Measurements from ENCODE around the gene SAMSN1.
A peak's percentile ranks its signal among the peaks of the same experiment; 100 is the strongest.
"Not testable (repeated sequence)": the region's sequence is repeated elsewhere in the genome, so short reads cannot be mapped to it uniquely, and the experiment has no call there.

SAMSN1 gene

GRCh38 chr21:14528815-14529214 is 17.3 kb downstream of the SAMSN1 start:
- Mint-ChIP-seq H3K9me3 (no peaks in the 10 kb centered on the region), H3K4me1 (peaks cover 42% of the 10 kb centered on the region)
- DNase-seq (ENCODE audit: low spot score in 2 of 2) = no peak

DNA sequence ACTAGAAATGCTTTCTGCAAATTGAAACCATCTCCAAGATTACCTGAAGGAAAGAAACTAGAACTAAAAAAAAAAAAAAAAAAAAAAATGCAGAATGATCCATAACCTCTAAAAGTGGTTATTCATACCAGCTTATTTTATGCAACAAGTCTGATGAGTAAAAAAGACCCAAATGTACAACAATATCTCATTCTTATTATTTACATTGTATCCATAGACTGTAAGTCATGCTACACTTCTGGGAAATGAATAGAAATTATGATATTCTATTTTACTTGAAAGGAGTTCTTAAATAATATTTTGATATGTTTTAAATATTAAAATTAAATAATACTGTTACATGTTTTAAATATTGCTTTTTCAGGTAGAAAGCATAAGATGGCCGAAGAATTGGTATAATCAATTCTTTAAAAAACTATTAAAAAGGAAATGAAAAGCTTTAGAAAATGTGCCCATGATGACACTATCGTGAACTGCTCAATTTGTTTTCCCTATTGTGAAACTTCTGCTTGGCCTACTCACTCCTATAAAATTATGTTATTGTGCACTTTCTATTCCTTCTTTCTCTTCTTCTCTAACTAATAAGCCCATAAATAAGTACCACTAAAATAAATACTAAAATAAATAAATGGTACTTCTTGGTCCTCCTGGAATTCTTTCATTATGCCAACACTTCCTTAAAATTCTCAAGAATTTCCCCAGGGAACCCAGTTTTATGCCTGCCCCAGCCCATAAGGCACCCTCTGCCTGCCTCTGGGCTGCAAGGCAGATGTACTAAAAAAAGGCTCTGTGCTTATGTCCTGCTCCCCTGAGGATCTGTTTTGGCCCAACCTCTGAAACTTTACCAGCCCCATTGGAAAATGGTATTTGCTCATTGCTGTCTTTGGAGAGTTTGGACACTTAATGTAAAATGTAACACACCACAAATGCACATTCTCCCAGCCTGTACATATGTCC is 18.1 kb downstream of the SAMSN1 start:
- ATAC-seq (ENCODE audit: low read depth) (no peak), DNase-seq (ENCODE audit: low spot score in 2 of 2) (no peak)
- peak overlapping the region; percentile 81 for H3K4me3 Mint-ChIP-seq
- peak overlapping the region; percentile 96 for H3K27ac Mint-ChIP-seq
- H3K9me3 Mint-ChIP-seq = no peaks in the 10 kb centered on the region
- no peaks in the 10 kb centered on the region for H3K27me3 Mint-ChIP-seq
- H3K36me3 Mint-ChIP-seq = no peaks in the 10 kb centered on the region
- H3K4me1 Mint-ChIP-seq = peaks cover 45% of the 10 kb centered on the region

More at GRCh38 chr21:14528815-14529214, 17.3 kb downstream of the SAMSN1 start:
- H3K4me3 Mint-ChIP-seq = peak overlapping the region; percentile 69
- no peaks in the 10 kb centered on the region for H3K36me3 Mint-ChIP-seq
- peak overlapping the region; percentile 96 for H3K27ac Mint-ChIP-seq
- no peaks in the 10 kb centered on the region for H3K27me3 Mint-ChIP-seq
- no peak for ATAC-seq (ENCODE audit: low read depth)

- Mint-ChIP-seq H3K27me3 (no peaks in the 10 kb centered on the region), H3K9me3 (no peaks in the 10 kb centered on the region), H3K4me3 (peak overlapping the region; percentile 81), H3K4me1 (peaks cover 42% of the 10 kb centered on the region), H3K27ac (peak overlapping the region; percentile 96), H3K36me3 (no peaks in the 10 kb centered on the region)
- ATAC-seq (ENCODE audit: low read depth) (peak; percentile 27), DNase-seq (ENCODE audit: low spot score in 2 of 2) (no peak)
Measured at GRCh38 chr21:14526836-14527695, 19.0 kb downstream of the SAMSN1 start.

DNA sequence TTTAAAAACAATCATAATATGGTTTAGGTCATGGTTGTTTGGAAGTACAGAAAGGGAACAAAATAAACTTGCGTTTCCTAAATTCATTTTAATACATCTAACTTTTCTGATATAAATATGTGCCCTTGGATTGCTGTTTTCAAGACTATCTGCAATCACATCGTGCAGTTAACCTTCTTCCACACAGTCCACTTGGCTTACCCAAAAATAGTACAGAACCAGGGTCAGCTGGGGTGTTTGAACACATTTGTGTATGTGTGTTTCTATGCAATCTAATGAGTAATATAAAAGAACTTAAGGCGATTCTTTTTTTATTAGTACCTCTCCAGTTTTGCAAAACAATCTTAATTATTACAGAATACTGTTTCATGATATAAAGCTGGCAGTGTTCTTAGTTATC is 19.9 kb downstream of the SAMSN1 start:
- ATAC-seq (ENCODE audit: low read depth) (no peak), DNase-seq (ENCODE audit: low spot score in 2 of 2) (no peak)
- no peaks in the 10 kb centered on the region for H3K36me3 Mint-ChIP-seq
- peaks cover 41% of the 10 kb centered on the region for H3K4me1 Mint-ChIP-seq
- peak overlapping the region; percentile 96 for H3K27ac Mint-ChIP-seq
- no peaks in the 10 kb centered on the region for H3K27me3 Mint-ChIP-seq
- H3K9me3 Mint-ChIP-seq = no peaks in the 10 kb centered on the region
- peak overlapping the region; percentile 81 for H3K4me3 Mint-ChIP-seq

GRCh38 chr21:14523234-14523633 is 22.9 kb downstream of the SAMSN1 start:
- H3K27ac Mint-ChIP-seq = peak overlapping the region; percentile 90

DNA sequence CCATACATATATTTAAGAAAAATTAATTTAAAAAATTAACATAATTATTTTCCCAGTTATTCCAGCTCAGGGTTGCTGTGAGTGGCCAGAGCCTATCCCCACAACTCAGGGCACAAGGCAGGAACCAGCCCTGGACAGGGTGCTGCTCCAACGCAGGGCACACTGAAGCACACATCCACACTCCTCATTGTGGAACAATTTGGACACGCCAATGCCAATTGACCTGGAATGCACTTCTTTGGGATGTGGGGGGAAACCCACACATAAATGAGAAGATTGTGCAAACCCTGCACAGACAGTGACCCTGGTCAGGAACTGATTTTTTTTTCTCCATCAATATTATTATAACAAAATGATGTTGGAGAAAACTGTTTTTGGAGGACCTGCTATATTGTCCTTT is 23.4 kb downstream of the SAMSN1 start:
- no peak for ATAC-seq (ENCODE audit: low read depth)
- H3K27me3 Mint-ChIP-seq = no peaks in the 10 kb centered on the region
- H3K9me3 Mint-ChIP-seq = no peaks in the 10 kb centered on the region
- H3K4me3 Mint-ChIP-seq = no peak overlapping the region
- H3K36me3 Mint-ChIP-seq = peaks cover 5% of the 10 kb centered on the region
- H3K27ac Mint-ChIP-seq = peak overlapping the region; percentile 90
- H3K4me1 Mint-ChIP-seq = peaks cover 32% of the 10 kb centered on the region
- no peak for DNase-seq (ENCODE audit: low spot score in 2 of 2)

More at GRCh38 chr21:14523234-14523633, 22.9 kb downstream of the SAMSN1 start:
- ATAC-seq (ENCODE audit: low read depth) = peak; percentile 62
- no peak for DNase-seq (ENCODE audit: low spot score in 2 of 2)
- Mint-ChIP-seq H3K4me1 (peaks cover 30% of the 10 kb centered on the region), H3K27me3 (no peaks in the 10 kb centered on the region), H3K4me3 (peak overlapping the region; percentile 82), H3K9me3 (no peaks in the 10 kb centered on the region), H3K36me3 (peaks cover under 1% of the 10 kb centered on the region)

- Mint-ChIP-seq H3K36me3 (peaks cover 19% of the 10 kb centered on the region), H3K27me3 (no peaks in the 10 kb centered on the region), H3K9me3 (no peaks in the 10 kb centered on the region), H3K27ac (peak overlapping the region; percentile 78), H3K4me1 (peaks cover 27% of the 10 kb centered on the region), H3K4me3 (peak overlapping the region; percentile 86)
- DNase-seq (ENCODE audit: low spot score in 2 of 2) (peak in 1 of 2 donors; percentile 34), ATAC-seq (ENCODE audit: low read depth) (peak; percentile 83)
Measured at GRCh38 chr21:14520535-14520934, 25.6 kb downstream of the SAMSN1 start.

DNA sequence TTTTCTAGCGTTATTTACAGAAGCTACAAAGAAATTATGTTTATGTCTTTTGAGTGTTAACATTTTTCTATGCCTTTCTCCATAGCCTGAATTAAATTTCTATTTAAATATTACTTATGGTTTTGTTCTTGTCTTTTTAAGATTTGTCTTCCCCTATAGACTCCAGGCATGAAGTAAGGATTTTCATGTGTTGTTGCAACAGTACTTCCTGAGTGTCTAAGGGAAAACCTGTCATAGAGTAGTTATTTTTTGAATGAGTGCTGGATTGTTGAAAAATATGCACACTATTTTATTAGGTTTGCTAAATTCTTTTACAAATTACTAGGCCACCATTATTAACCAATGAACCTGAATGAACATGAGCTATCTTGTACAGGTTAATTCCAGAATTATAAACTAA is 27.1 kb downstream of the SAMSN1 start:
- Mint-ChIP-seq H3K9me3 (no peaks in the 10 kb centered on the region), H3K4me3 (no peak overlapping the region), H3K4me1 (peaks cover 25% of the 10 kb centered on the region), H3K27ac (no peak overlapping the region), H3K27me3 (no peaks in the 10 kb centered on the region), H3K36me3 (peaks cover 28% of the 10 kb centered on the region)
- no peak for ATAC-seq (ENCODE audit: low read depth)
- no peak for DNase-seq (ENCODE audit: low spot score in 2 of 2)

DNA sequence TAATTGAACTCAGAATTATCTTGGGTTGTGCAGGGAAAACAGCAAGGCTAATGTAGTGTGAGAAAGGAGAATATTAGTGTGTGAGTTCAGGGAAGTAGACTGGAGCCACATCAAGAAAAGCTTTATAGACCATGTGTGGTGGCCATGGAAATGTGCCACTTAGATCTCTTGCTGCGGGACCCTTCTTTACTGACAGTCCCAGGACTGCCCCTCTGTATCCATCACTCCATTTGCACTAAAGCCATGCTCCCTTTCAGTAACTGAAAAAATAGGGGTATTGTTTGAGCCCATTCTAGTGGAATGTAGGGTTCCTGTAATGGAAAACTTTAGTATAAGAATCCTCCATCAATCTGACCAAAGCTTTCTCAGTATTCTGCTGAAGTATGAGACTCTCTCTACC is 32.3 kb downstream of the SAMSN1 start:
- H3K9me3 Mint-ChIP-seq = peaks cover 4% of the 10 kb centered on the region
- ATAC-seq (ENCODE audit: low read depth) = no peak
- peaks cover 15% of the 10 kb centered on the region for H3K4me1 Mint-ChIP-seq
- H3K27ac Mint-ChIP-seq = peak overlapping the region; percentile 48
- H3K27me3 Mint-ChIP-seq = no peaks in the 10 kb centered on the region
- DNase-seq (ENCODE audit: low spot score in 2 of 2) = no peak
- no peak overlapping the region for H3K4me3 Mint-ChIP-seq
- peaks cover 62% of the 10 kb centered on the region for H3K36me3 Mint-ChIP-seq

DNA sequence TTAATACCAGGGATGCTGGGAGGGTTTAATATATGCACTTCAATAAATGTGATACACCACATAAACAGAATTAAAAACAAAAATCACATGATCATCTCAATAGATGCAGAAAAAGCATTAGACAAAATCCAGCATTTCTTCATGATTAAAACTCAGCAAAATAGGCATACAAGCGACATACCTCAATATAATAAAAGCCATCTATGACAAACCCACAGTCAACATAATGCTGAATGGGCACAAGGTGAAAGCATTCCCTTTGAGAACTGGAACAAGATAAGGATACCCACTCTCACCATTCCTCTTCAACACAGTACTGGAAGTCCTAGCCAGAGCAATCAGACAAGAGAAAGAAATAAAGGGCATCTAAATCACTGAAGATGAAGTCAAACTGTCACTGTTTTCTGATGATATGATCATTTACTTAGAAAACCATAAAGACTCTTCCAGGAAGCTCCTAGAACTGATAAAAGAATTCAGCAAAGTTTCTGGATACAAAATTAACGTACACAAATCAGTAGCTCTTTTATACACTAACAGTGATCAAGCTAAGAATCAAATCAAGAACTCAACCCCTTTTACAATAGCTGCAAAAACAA is 39.2 kb downstream of the SAMSN1 start:
- H3K4me3 Mint-ChIP-seq; ATAC-seq (ENCODE audit: low read depth); H3K9me3 Mint-ChIP-seq; DNase-seq (ENCODE audit: low spot score in 2 of 2); H3K27me3 Mint-ChIP-seq: not testable (repeated sequence)
- Mint-ChIP-seq H3K36me3 (peaks cover 77% of the 10 kb centered on the region), H3K4me1 (peaks cover 35% of the 10 kb centered on the region), H3K27ac (peak overlapping the region; percentile 35)

DNA sequence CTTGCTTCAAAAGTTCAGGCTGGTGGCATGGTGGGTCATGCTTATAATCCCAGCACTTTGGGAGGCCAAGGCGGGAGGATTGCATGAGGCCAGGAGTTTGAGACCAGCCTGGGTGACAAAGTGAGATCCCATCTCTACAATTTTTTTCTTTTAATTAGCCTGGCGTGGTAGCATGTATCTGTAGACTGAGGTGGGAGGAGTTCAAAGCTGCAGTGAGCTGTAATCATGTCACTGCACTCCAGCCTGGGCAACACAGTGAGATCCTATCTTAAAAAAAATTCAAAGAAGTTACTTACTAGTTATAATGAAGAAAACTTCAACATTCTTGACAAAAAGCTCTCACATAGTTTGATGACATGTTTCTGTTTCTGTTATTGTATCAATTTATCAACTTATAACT is 45.2 kb downstream of the SAMSN1 start:
- Mint-ChIP-seq H3K27ac (no peak overlapping the region), H3K27me3 (no peaks in the 10 kb centered on the region), H3K9me3 (no peaks in the 10 kb centered on the region), H3K4me3 (no peak overlapping the region), H3K36me3 (peaks cover 52% of the 10 kb centered on the region), H3K4me1 (peaks cover 20% of the 10 kb centered on the region)
- DNase-seq (ENCODE audit: low spot score in 2 of 2) (no peak), ATAC-seq (ENCODE audit: low read depth) (no peak)

DNA sequence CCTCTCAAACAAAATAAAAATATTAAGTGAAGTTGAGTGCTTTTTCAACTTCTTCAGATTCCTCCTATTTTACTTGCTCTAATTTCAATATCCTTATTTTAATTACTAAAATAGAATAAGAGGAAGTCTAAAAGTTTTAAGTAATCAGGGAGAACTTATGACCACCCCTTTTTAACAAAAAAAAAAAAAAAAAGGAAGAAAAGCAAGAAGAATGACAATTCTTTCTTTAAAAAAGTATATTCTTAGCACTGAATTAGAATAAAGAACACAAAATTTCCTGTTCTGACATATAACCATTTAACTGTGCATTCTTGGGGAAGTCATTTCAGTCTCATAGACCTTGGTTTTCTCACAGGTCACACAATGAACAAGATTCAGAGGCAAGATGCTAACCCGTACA is 46.8 kb downstream of the SAMSN1 start:
- Mint-ChIP-seq H3K27ac (no peak overlapping the region), H3K4me1 (peaks cover 14% of the 10 kb centered on the region), H3K36me3 (peaks cover 50% of the 10 kb centered on the region), H3K9me3 (no peaks in the 10 kb centered on the region), H3K4me3 (no peak overlapping the region), H3K27me3 (no peaks in the 10 kb centered on the region)
- ATAC-seq (ENCODE audit: low read depth) = no peak
- DNase-seq (ENCODE audit: low spot score in 2 of 2) = no peak

- peaks cover 10% of the 10 kb centered on the region for H3K4me1 Mint-ChIP-seq
- H3K9me3 Mint-ChIP-seq = no peaks in the 10 kb centered on the region
- ATAC-seq (ENCODE audit: low read depth) = no peak
- H3K4me3 Mint-ChIP-seq = no peak overlapping the region
- H3K27me3 Mint-ChIP-seq = no peaks in the 10 kb centered on the region
- no peak overlapping the region for H3K27ac Mint-ChIP-seq
- DNase-seq (ENCODE audit: low spot score in 2 of 2) = no peak
- peaks cover 47% of the 10 kb centered on the region for H3K36me3 Mint-ChIP-seq
Measured at GRCh38 chr21:14497825-14498224, 48.3 kb downstream of the SAMSN1 start.

DNA sequence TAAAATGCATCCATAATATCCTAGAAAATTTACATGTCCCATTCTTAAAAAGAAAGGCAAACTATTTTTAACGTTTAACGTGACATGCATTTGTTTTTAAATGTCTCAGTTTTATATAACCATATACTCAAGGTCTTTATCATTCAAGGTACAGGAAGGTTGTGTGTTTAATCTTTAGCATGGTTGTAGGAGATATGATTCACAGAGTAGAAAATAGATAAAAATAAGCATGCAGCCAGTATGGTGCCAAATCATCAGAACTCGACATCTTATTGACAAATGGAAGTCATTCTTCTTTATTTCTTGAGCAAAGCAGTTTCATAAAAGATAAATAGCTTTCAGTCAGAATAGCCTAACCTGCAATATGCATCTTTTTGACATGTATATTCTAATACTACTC is 51.0 kb downstream of the SAMSN1 start:
- no peak for ATAC-seq (ENCODE audit: low read depth)
- Mint-ChIP-seq H3K4me1 (peaks cover 7% of the 10 kb centered on the region), H3K4me3 (no peak overlapping the region), H3K9me3 (no peaks in the 10 kb centered on the region), H3K36me3 (peaks cover 37% of the 10 kb centered on the region), H3K27ac (no peak overlapping the region), H3K27me3 (no peaks in the 10 kb centered on the region)
- no peak for DNase-seq (ENCODE audit: low spot score in 2 of 2)

Measured in memory B cell (primary cell).